Omental fat pad (tissue), 4 donors: ENCODE data around the gene GTF2H4. TPM values are rescaled to one million over a fixed set of nuclear protein-coding genes. Genes with fewer than 3 reads are reported as not detected.

Experiments
- ATAC-seq: fragments of 150-250 bp; one replicate; pipeline ENCODE4 v1.9.1; 2016; ENCODE audit warnings: mild to moderate bottlenecking, moderate library complexity; ENCODE audit not compliant: low FRiP score
- DNase-seq: peaks from one replicate; pipeline ENCODE4 v3.0.0-alpha.2; 2019; ENCODE audit warnings: low spot score
- small RNA-seq: library from RNA; depleted of rRNA; stranded (forward); fragments of <200 nt; gene quantifications from one replicate; pipeline ENCODE3, GENCODE V24; 2016
- total RNA-seq, 4 donors: library from RNA; depleted of rRNA; stranded (reverse); fragments of >200 nt; gene quantifications; one replicate each; pipeline ENCODE4 v1.1.0, GENCODE V29; 2016
- TF ChIP-seq, protein P1 (sequence below), 3 donors: fragments of 450-650 bp; IDR thresholded peaks; one replicate each; pipeline ENCODE4 v1.5.1; 2016 to 2017; ENCODE audit warnings: antibody characterized with exemption in 3 of 3, mild to moderate bottlenecking in 3 of 3, moderate library complexity in 2 of 3

The GTF2H4 gene
- total RNA-seq, 4 donors from 2014 or later: 10.3 to 22.2 (median 14.7) TPM

DNA sequence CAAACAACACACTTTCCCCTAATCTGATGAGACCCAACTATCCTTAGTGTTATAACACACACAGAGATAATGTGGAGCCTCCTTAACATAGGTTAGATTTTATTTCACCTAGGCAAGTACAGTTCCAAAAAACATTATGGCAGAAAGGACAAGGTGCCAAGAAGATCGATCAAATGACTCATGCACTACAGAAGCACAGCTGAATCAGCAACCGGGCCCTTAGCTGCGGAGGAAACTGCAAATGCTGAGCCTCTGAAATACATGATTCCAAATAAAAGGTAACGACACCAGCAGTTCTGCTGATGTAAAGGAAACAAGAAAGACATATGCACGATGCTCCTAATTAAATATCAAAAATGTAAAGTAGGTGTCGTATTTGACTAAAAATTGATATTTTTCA is 55.6 kb downstream of the GTF2H4 start:
- TF ChIP-seq, protein P1, sequence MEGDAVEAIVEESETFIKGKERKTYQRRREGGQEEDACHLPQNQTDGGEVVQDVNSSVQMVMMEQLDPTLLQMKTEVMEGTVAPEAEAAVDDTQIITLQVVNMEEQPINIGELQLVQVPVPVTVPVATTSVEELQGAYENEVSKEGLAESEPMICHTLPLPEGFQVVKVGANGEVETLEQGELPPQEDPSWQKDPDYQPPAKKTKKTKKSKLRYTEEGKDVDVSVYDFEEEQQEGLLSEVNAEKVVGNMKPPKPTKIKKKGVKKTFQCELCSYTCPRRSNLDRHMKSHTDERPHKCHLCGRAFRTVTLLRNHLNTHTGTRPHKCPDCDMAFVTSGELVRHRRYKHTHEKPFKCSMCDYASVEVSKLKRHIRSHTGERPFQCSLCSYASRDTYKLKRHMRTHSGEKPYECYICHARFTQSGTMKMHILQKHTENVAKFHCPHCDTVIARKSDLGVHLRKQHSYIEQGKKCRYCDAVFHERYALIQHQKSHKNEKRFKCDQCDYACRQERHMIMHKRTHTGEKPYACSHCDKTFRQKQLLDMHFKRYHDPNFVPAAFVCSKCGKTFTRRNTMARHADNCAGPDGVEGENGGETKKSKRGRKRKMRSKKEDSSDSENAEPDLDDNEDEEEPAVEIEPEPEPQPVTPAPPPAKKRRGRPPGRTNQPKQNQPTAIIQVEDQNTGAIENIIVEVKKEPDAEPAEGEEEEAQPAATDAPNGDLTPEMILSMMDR (IDR thresholded peaks at IDR 0.05): no peak
- ATAC-seq: no peak

More for the DNA sequence above, 55.6 kb downstream of the GTF2H4 start:
- DNase-seq: no peak

Small RNAs within 50 kb of the gene (small RNA-seq; reads per million reads assigned to genes)
- not detected for gene RF00019

Other genes with a start within 250 kb of the GTF2H4 start
- 10 to 100 TPM; 19.5 to 28.1 (median 24.3) TPM for gene DHX16, start 235.2 kb upstream of the GTF2H4 start, total RNA-seq
- gene PPP1R18, start 221.6 kb upstream of the GTF2H4 start, total RNA-seq: 10 to 100 TPM; 25.5 to 55.7 (median 43.4) TPM
- gene NRM, start 217.2 kb upstream of the GTF2H4 start, total RNA-seq: 1 to 10 TPM; 2.9 to 5.8 (median 3.7) TPM
- 10 to 100 TPM in 1 of 4 donors, 1 to 10 TPM in 3; 6.2 to 15.0 (median 7.2) TPM for gene MDC1, start 190.9 kb upstream of the GTF2H4 start, total RNA-seq
- gene TUBB, start 187.9 kb upstream of the GTF2H4 start, total RNA-seq: 100 to 1,000 TPM; 229 to 281 (median 256) TPM
- 100 to 1,000 TPM in 3 of 4 donors, 10 to 100 TPM in 1; 90.2 to 156 (median 142) TPM for gene FLOT1, start 165.5 kb upstream of the GTF2H4 start, total RNA-seq
- 100 to 1,000 TPM in 1 of 4 donors, 10 to 100 TPM in 2, 1 to 10 TPM in 1; 6.8 to 224 (median 43.4) TPM for gene IER3, start 163.7 kb upstream of the GTF2H4 start, total RNA-seq
- gene DDR1, start 23.7 kb upstream of the GTF2H4 start, total RNA-seq: 10 to 100 TPM in 3 of 4 donors, 1 to 10 TPM in 1; 9.9 to 77.3 (median 48.7) TPM
- 10 to 100 TPM; 14.0 to 18.8 (median 16.6) TPM for gene VARS2, start 6.0 kb downstream of the GTF2H4 start, total RNA-seq
- gene SFTA2, start 24.0 kb downstream of the GTF2H4 start, total RNA-seq: not detected
- gene MUCL3, start 32.8 kb downstream of the GTF2H4 start, total RNA-seq: under 1 TPM in 1 of 4 donors, not detected in 3; 0.19 TPM
- gene MUC21, start 75.5 kb downstream of the GTF2H4 start, total RNA-seq: not detected
- gene MUC22, start 102.3 kb downstream of the GTF2H4 start, total RNA-seq: not detected
- gene C6orf15, start 204.4 kb downstream of the GTF2H4 start, total RNA-seq: not detected
- gene PSORS1C1, start 206.6 kb downstream of the GTF2H4 start, total RNA-seq: 1 to 10 TPM in 3 of 4 donors, under 1 TPM in 1; 0.60 to 1.3 (median 1.3) TPM
- gene CDSN, start 212.2 kb downstream of the GTF2H4 start, total RNA-seq: not detected
- gene PSORS1C2, start 230.9 kb downstream of the GTF2H4 start, total RNA-seq: not detected
- 10 to 100 TPM in 1 of 4 donors, 1 to 10 TPM in 3; 4.6 to 21.1 (median 5.0) TPM for gene CCHCR1, start 249.6 kb downstream of the GTF2H4 start, total RNA-seq